GM19395 (cell line): ENCODE data around the gene AQR.
"Not testable (repeated sequence)": the region's sequence is repeated elsewhere in the genome, so short reads cannot be mapped to it uniquely, and the experiment has no call there.

Experiments used
- ATAC-seq: cut with Tn5 transposase; IDR thresholded peaks from one replicate; pipeline ENCODE4 v1.9.1; 2021; ENCODE audit warnings: mild to moderate bottlenecking, moderate library complexity; ENCODE audit not compliant: unreplicated experiment

AQR gene

DNA sequence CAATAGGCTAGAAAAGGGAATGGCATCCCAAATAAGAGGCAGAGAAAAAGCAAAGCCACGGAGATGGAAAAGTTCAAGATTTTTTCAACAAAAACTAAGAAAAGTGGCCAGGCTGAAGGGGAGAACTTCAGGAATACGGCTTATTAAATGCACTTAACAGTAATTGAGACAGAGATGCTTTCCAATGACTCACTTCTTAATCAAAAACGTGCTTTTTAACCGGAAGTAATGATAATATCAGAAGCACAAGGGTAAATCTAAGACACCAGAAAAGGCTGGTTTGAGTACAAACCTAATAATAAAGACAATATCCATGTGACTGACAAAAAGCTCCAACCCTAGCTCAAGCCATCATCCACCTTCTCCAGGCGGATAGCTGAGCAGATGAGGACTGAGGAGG lies 149.4 kb downstream of the AQR start:
- ATAC-seq, result no peak

DNA sequence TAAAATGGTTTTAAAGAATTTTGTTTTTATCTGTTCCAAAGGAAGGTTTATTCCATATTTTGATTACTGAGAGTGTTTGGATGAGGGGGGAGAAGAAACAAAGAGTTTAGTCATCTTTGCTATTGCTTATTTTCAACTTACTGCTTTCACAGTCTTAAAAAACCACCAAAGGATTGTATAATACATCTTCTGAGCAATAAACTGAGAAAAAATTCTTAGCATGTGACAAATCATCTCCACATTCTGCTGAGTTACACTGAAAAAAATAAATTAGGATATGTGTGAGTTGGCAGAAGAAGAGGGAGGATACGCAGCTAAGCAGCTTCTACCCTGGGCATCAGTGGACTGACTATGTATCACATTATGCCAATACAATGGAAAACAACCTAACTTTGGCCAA lies 151.0 kb downstream of the AQR start:
- no peak for ATAC-seq

DNA sequence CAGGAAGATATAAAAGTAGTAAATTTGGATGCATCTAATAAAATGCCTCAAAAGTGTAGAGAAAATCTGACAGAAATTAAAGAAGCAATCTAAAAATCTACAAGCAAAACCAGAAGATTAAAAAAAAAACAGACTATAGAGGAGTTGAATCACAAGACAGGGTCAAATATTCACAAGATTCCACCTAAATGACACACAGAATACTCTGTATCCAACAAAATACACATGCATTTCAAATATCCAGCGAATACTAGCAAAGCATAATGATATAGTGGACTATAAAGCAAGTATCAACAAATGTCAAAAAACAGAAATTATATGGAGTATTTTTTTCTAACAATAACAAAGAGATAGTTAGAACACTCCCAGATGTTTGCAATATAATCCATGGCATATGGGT lies 153.7 kb downstream of the AQR start:
- ATAC-seq, result no peak

DNA sequence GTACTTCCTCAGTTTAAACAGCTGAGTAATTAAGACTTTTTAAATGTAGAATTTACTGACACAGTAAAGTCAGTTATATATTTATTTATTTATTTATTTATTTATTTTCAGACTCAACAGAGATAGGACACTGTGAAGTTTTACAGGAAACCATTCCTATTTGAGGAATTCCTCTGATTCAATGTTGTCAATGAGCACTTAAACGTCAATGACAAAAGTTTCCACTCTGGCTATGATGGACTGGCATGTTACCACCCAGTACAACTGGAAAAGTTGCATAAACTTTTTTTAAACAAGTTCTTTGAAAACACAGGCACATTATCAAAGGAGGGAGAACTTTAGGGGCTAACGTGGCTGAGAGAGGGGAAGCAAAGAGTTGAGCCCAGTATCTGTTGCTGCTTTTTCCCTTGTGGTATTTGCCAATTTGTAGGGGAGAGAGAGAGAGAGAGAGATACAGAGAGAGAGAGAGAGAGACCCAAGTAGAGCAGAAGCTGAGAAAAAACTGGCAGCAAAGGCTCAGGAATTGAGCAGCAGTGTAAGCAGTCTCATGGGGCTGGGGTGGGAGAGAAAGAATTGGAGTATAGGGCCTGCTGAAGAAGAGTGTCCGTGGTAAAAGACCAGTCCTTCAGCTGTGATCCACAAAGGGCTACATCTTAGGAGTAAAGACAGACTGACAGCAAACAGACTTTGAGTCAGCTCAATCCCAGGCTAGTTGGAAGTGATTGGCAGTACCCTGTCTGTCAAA lies 155.9 kb downstream of the AQR start:
- no peak for ATAC-seq

DNA sequence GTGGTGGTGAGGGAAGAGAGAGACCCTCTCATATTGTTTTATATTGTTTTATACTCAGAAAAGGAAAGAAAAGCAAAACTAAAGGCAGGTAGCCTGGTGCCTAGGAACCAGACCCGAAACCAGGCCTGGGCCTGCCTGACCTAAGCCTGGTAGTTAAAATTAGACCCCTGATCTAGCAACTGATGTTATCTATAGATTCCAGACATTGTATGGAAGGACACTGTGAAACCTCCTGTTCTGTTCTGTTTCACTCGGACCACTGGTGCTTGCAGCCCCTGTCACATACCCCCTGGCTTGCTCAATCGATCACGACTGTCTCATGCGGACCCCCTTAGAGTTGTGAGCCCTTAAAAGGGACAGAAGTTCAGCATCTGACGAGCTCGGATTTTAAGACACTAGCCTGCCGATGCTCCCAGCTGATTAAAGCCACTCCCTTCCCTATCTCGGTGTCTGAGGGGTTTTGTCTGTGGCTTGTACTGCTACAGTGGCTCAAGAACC lies 156.6 kb downstream of the AQR start:
- not testable (repeated sequence) for ATAC-seq

DNA sequence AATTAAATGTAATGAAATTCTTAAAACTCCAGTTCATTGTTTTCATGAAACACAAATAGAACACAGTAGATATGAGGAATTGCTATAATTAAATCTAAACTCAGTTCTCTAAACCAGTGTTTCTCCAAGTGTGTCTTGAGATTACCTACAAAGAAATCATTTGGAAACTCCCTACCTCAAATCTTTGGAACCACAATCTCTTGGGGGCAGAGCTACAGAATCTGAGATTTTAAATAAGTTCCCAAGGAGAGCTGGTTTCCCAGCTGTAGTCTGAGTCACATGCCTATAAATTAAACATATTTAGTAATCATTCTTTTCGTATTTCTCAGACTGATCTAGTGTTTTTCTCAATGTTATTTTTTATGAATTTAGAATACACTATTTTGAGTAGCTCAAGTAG lies 157.2 kb downstream of the AQR start:
- no peak for ATAC-seq

DNA sequence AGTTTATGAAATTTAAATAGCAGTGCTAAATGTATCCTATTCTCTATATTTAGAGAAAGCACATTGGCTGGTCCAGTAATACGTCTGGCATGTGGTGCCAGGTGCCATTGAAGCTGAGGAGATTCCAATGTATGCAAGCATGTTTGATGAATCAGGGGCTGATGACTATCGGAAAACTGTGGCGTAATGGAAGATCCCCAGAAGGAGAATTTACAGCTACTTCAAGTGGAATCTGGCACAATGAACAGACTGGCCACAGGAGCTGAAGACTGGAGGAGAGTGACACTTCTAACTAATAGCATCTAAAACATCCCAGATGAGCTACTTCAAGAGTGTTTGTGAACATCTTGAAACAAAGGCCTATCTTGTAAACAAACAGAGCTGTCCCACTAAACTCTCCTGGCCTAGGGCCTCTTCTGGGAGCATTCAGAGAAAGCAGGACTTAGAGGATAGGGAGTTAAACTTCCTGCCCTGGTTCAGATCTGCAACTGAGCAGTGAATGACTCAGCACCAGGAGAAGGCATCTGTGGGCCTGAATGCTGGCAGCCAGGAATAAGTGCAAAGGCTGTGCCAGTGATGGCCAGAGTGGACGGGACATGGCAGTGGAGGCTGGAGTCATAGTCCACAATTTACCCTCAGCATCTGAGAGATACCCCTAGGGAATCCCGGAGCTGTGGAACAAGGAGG lies 159.0 kb downstream of the AQR start:
- no peak for ATAC-seq

DNA sequence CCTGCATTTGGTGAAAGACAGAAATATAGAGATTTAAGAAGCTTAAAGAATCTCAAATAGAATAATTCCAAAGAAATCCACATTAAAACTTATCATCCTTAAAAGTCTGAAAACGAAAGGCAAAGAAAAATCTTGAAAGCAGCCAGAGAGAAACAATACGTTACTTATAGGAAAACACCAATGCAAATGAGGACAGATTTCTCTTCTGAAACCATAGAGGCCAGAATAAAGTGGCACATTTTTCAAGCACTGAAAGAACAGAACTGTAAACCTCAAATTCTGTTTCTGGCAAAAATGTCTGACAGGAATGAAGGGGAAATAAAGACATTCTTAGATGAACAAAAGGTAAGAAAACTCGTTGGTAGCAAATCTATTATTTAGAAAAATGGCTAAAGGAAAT lies 160.4 kb downstream of the AQR start:
- no peak for ATAC-seq

DNA sequence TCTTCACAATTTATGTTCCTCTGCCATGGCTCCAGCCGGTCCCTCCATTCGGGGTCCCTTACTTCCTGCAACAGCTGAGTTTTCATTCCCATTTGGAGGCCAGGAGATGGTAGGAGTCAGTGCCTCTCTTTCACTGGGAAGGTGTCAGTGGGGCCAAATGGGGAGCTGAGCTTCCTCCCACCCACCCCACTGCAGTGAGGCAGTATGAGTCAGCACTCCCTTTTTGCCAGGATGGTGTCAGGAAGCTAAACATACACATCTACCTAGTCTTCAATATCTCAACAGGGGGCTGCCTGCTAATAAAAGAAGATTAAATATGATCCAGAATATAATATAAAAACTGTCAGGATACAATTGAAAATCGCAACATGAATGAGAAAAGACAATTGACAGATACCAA lies 161.5 kb downstream of the AQR start:
- no peak for ATAC-seq

DNA sequence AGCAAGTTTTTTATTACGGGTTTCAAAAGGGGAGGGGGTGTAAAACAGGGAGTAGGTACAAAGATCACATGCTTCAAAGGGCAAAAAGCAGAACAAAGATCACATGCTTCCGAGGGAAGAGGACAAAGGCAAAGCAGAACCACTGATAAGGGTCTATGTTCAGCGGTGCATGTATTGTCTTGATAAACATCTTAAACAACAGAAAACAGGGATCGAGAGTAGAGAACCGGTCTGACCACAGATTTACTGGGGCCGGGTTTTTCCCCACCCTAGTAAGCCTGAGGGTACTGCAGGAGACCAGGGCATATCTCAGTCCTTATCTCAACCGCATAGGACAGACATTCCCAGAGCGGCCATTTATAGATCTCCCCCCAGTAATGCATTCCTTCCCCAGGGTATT lies 162.3 kb downstream of the AQR start:
- not testable (repeated sequence) for ATAC-seq

DNA sequence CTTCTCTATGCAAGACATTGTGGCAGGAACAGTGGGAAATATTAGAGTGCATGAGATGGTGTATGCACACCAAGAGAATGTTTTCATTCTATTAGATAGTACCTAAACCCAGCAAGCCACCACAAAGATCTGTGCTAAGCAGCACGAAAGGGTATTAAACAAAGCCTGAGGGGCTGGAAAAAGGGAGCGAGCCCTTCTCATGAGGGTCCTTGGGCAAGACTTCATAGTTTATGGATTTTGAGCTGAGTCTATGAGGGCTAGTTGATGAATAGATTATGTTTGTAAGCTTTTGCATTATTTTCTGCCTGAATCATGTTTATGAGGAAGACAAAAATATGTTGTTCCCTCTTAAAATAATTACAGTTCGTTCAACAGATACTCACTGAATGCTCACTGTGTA lies 164.8 kb downstream of the AQR start:
- no peak for ATAC-seq

DNA sequence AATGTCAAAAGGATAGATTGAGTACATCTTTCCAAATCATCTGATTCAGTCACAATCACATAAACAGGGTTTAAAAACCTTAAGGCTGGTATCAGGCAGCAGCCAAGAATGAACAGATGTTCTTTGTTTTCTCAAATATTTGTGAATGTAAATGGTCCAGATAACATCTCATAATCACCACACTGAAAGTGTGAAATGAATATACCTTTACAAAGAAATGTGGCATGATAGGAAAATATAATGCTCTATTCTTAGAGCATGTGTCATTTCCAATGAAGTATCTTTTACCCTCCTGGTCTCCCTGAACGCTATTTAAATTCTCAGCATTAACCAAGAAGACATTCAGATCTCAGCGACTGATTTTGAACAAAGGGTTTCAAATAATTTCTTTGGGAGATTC lies 165.4 kb downstream of the AQR start:
- no peak for ATAC-seq

DNA sequence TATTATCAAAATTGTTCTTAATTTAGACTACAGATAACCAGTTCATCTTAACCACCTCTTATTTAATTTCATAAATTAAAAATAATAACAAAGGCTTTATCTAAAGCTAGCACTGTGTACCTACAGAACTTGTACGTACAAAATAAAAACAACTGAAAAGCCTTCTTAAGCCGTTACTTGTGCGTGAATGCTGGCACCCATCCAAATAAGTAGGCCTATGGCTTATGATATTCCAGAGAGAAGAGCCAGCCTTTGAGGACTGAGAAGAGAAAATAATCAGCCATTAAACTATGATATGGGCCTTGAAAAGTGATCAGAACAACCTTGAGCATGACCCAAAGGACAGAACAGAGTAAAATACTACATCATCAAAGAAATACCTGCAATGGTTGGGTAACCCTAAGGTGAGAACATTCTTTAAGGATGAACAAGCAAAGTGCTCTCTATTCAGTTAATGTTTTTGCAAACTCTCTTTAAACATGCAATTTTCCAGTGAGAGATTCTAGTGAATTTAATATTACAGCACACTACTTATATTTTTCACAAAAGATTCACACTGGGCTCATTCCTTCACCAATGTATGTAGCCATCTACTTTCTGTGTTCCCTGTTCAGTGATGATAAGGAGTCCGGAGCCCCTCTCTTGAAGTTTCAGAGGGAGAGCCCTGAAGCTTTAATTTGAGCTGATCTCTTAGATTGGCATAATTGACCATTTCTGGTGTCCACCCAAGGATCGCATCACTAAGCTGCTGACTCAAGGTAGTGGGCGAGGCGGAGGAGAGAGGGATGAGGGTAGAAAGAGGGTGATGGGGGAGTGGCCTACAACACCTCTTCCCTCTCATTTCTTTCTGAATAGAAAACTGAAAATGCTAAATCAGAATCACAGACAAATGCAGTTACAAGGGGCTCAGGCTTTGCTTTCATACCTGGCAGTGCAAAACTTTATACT lies 166.5 kb downstream of the AQR start:
- no peak for ATAC-seq

DNA sequence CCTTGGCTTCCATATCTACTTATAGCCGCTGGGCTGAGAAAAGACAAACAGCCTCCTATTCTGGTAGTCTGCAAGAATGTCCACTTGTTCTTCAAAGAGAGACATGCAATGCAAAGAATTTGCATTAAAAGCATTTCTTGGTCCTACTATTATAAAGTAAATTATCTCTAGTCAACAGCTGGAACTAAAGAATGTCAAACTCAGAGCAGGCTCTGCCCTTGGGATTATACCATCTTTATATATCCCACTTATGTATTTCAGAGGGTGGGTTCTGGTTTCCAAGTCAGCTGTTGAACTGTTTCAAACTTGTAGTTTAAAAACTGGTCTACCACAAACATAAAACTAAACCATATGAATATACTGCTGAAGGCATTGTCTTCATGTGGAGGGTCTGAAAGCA lies 167.2 kb downstream of the AQR start:
- ATAC-seq, result no peak
